NCI-H510A treated with DMSO at 0.1 percent for 48 hours (cell line): ENCODE data around the gene SLCO3A1.
A peak's percentile ranks its signal among the peaks of the same experiment; 100 is the strongest.

Experiments
- DNase-seq: peaks from one replicate; lab custom pipeline; 2025; lab: John Stamatoyannopoulos, UW

SLCO3A1 gene

DNA sequence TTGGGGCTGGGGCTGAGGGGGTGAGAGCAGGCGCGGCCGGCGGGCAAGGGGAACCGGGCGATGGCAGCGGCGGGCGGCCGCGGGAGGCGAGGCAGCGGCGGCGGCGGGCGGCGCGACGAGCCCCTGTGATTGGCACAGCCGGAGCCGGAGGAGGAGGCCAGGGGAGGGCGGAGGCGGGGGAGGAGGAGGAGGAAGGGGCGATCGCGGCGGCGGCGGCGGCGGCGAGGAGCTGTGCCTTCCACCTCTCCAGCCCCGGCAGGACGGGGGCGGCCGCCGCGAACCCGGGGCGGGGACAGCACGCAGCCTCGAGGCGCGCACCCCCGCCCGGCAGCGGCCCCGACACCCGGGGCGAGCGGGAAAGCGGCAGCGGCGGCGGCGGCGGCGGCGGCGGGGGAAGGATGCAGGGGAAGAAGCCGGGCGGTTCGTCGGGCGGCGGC lies at the start of gene SLCO3A1:
TSS of gene SLCO3A1 (plus strand) at position 198 of the 437 bp plus-strand sequence.
- DNase-seq: peak; percentile 28

DNA sequence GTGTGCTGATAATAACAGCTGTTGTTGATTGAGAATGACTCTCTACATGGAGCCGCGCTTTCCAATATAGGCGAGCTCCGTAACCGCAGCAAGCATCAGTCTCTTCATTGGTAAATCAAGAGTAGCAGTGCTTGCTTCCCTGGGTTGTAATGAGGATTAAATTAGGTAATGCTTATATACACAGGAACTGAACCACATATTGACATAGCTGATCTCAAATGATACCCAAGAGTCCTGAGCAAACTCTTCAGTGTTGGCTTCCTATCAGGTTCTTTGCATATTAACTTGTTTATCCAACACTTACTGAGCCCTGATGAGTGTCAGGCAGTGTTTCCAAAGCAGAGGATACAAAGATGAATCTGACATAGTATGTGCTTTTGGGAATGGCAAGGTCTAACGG lies 46.4 kb upstream of the SLCO3A1 start:
- DNase-seq: peak; percentile 94

DNA sequence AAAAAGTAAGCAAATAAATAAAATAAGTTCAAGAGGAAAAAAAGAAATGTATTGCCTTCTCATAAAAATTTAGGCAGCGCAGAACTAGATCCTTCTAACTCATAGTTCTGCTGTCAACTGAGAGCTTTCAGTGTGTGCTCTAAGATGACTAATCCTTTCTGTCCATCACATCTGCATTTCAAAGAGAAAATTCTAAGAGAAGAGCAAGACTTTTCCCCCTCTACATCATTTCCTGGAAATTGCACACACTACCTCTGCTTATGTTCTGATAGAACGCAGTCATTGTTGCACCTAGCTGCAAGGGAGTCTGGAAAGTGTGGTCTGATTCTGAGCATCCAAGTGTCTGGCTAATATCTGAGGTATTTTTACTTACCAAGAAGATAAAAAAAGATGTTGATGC lies 39.6 kb upstream of the SLCO3A1 start:
- no peak for DNase-seq

DNA sequence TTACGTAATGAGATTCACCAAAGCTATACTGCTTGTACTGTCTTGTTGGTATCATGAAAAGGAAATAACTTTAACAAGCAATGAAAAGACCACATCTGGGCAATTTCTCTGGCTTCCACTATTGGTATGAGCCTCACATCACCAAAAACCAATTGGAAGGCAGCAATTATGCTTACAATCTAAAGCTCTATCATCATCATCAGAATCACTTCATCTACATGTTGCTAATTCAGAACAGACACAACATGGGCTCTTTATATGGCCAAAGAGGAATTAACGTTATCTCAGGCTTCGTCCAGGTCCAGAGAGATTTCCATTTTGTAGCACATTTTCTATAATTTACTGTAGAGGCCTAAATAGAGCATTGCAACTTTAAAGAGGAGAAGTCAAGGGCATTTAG lies 36.6 kb upstream of the SLCO3A1 start:
- DNase-seq: no peak

DNA sequence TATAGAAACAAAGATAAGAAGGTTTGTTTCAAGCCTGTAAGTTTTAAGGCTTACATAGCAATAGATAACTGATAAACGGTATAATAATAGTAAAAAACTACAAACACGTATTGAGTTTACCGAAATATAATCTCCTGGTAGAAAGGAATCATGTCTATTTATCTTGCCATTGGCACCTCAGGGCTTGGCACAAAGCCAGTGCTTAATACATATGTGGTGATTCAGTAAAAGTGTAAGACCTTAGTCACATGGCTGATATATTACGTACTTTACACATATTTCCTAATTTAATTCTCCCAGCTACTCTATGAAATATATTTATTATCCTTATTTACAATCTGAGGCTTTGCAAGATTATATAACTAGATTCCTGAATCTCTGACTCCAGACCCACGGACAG lies 32.0 kb upstream of the SLCO3A1 start:
- no peak for DNase-seq

DNA sequence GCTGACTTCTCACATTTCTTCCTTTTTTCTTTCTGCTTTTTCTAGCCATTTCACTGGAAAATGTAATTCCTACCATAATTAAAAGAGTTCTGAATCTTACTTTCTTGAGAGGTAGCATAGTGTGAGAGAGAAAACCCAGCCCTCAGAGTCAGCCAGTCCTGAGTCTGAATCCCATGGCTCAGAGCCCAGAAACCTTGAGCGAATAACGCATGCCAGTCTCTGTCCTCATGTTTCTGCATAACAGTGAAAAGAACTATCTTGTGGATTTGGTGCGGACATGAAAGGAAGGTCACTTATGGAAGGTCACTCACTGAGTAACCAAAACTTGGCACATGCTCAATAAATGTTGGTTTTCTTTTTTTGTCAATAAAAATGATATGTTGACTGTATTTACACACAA lies 29.3 kb upstream of the SLCO3A1 start:
- no peak for DNase-seq

DNA sequence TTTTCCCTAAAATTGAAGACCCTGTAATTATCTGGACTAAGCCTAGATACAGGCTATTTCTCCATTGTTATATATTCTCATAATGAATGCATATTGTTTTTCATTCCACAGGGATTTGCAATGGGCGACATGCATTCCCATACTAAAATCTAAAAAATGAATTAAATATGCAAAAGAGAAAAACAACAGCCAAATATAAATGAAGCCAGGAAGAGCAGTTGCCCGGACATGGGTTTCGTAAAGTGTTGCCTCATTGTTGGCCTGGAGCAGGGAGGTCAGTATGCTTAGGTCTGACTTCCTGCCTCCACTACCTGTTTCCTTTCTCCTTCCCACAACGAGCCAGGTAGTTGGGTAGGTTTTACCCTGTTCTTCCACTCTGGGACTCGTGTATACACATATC lies 27.1 kb upstream of the SLCO3A1 start:
- no peak for DNase-seq

DNA sequence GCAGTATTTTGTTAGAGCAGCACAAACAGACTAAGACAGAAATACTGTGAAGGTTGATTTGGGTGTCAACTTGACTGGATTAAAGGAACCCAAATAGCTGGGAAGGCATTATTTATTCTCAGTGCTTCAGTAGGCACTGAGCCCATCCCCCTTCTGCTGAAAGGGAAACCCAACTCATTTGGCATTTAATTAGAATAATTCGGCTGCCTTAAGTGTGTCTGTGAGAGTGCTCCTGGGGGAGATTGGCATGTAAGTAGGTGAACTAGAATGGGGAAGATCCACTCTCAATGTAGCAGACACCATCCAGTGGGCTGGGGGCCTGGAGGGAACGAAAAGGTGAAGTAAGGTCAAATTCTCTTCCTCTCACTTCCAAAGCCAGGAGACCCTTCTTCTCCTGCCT lies 20.5 kb upstream of the SLCO3A1 start:
- DNase-seq: no peak

DNA sequence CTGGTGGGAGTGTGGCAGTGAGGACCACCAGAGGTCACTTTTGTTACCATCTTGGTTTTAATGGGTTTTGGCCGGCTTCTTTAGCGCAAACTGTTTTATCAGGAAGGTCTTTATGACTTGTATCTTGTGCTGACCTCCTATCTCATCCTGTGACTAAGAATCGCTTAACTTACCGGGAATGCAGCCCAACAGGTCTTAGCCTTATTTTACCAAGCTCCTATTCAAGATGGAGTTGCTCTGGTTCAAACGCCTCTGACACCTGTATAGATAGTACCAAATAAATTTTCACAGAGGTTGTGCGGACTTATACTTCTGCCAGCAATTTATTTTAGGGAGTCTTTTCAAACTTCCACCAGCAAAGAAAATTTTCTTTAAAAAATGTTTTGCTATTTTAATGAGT lies 13.6 kb upstream of the SLCO3A1 start:
- no peak for DNase-seq

- no peak for DNase-seq
Observed at GRCh38 chr15:91841861-91842260, 11.6 kb upstream of the SLCO3A1 start.

DNA sequence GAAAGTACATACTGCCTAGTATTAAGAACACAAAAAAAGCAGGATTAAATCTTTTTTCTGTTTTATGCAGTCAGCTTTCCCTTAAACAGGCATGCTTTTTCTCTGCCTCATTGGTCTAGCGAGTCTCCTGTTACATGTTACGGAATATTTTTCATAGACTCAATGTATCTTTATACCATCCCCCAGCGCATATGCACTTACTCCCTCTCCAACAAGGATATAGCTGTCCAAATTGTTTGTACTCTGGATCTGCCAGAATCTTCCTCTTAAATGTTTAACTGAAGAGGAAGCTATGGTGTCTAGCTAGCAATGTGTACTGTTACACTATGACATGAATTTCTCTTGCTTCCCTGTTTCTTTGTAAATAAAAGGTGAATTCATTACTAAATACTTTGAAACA lies 9.2 kb upstream of the SLCO3A1 start:
- DNase-seq: no peak

DNA sequence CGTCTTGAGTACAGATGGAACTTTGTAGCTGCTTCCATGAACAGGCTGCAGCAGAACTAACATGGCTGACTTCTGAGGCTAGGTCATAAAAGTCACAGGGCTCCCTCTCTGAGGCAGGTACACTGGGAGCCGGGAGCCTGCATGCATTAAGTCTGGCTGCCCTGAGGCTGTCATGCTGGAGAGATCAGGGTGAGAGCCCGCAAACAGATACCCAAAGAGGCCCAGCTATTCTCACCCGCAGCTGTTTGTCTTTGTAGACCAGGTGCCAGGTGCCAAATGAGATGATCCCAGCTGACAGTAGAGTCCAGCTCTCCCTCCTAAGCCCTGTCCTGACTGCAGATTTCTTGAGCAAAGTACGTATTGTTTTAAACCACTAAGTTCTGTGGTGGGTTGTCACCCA lies 8.6 kb upstream of the SLCO3A1 start:
- peak; percentile 14 for DNase-seq

- no peak for DNase-seq
Observed at GRCh38 chr15:91845720-91846119, 7.8 kb upstream of the SLCO3A1 start.

DNA sequence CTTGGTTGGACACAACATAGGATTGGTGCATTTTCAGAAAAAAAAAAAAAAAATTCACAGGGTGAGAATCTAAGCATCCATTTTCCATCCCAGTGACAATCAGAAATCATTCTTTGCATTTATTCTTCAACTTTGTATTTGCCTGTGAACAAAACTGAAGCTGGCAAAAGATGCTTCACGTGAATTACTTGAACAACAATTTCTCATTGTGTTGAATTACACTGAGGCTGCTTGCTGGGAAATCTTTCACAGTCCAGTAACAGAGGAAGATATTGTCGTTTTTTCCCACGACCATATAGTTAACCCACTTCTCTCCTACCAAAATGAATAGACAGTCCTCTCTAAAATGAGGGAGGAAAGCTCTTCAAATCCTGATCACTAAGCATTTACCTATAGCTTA lies 4.3 kb upstream of the SLCO3A1 start:
- no peak for DNase-seq

GRCh38 chr15:91849749-91850161 lies 3.8 kb upstream of the SLCO3A1 start:
- peak; percentile 26 for DNase-seq

DNA sequence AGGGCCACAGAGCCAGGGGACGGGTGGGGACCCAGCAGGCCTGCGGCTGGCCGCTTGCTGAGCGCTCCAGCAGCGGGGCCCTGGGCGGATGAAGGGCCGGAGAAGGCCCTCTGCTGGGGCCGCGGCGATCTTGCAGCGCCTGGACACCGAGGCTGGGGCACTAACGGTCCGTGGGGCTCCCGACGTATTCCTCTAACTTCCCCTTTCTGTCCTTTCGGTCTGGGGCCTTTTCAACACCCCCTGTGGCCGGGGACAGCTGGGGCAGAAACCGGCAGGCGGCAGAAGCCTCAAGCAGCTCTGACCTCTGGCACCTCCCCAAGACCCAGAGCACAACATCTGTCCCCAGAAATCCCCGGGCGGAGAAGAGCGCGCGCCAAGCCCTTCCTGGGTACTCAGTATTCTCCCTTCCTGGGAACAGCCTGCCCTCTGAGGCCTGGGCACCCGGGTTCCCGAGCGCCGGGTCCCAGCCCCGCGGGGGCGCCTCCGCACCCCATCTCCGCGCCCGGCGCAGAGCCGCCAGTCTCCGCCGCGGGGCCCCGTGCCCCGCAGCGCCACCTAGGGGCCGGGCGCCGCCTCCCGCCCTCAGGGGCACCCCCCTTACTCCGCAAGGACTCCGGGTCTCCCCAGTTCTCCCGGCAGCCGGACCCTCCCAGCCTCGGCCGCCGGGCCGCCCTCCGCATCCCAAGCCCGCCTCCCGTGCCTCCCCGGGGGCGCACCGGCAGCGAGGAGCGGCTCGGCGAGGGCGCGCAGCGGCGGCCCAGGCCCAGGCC lies 582 bp upstream of the SLCO3A1 start:
- DNase-seq: peak; percentile 28

GRCh38 chr15:91853948-91854638 lies 585 bp downstream of the SLCO3A1 start:
- DNase-seq: peak; percentile 16

GRCh38 chr15:91854639-91854990 lies 1.1 kb downstream of the SLCO3A1 start:
- DNase-seq: no peak

- DNase-seq: no peak
Observed at GRCh38 chr15:91855241-91855640, 1.7 kb downstream of the SLCO3A1 start.

DNA sequence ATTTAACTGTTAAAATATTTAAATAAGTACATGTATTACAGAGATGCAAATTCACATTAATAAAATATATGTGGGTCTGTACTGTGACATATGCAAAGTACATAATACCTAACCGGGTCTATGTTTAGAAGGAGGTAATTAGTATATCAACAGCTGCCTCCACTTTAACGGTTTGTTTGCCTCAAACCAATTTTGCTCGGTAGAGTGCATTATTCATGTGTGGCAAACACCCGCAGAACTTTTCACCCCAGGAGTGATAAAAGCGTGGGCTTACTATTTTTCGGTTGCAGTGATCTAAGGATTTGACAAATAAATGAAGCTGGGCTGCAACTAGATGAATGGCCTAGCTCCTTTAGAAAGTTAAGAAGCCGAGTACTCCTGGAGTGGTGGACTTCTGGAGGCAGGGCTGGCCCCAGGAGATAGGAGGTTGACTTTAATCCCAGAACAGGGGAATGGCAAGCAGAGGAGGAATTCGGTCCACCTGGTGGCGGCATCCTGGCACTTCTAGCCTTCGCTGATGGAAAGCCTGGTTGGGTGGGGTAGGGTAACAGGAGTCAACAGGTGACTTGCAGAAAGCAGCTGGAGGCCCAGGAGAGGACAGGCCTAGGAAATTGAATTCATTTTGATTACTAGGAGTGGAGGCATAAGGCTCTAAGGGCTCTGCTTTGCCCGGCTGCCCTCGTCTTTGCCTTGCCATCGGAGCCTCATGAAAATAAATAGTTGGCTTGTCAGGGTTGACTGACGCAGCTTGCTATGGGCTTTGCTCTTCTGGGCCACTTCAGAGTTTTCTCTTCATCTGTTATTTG lies 2.4 kb downstream of the SLCO3A1 start:
- peak; percentile 84 for DNase-seq

DNA sequence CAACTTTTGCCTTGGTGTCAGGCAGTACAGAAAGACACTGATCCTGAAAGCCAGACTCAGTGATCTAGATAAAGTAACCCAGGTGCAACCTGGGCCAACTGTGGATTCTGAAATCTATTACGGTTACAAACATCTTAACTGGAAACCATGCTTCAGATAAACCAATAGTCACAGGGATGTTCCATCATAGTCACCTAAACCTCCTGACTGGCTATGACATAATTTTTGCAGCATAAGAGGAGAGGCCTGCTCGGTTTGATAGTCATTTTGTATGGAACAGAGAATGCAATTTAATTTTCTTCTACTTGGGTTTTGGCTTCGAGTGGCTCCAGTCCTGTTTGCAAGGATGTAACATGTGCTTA lies 3.7 kb downstream of the SLCO3A1 start:
- no peak for DNase-seq

DNA sequence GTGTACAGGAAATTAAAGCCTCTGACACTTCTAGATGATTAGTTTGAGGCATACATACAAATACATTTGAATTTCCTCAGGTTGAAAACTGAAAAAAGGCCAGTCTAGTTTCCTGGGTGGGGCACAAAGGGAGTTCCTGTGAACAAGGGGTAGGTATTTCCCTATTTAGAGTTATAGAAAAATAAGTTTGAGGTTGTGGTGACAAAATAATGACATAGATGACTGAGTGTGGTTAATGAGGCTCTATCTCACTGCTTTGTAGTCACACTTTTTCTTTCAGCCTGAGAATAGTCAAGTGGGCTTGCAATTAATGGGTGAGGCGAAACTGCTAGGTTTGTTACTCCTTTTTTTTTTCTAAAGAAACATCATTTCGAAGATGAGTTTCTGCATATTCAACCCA lies 4.3 kb downstream of the SLCO3A1 start:
- DNase-seq: no peak

DNA sequence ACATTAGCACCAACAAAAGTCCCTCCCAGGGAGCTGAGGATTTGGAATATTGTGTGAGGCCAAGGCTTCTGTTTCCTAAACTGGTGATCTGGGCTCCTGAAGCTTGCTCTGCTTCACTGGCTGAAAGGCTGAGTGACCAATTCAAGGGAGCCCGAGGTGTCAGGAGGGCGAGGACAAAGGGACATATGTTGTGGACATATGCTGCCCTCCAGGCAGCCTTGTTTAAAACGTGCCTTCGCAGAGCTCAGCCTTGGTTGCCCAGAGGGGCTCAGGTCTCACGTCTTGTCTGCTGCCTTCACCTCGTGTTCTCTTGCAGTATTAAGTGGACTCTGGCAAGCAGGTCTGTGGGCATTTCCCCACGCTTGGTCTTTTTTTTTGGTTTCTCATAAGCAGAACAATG lies 7.0 kb downstream of the SLCO3A1 start:
- DNase-seq: no peak
